LNCAP (cell line): ENCODE data around the gene CCDC13.

ENCODE experiments used
- CTCF ChIP-seq: fragments of 450-650 bp; IDR thresholded peaks from 2 replicates; pipeline ENCODE4 v1.5.1; 2017; ENCODE audit warnings: mild to moderate bottlenecking

The CCDC13 gene

GRCh38 chr3:42730294-42730693 is 42.8 kb downstream of the CCDC13 start:
- TF ChIP-seq CTCF: no peak

- no peak for TF ChIP-seq CTCF
Measured at GRCh38 chr3:42729404-42730145, 43.5 kb downstream of the CCDC13 start.

DNA sequence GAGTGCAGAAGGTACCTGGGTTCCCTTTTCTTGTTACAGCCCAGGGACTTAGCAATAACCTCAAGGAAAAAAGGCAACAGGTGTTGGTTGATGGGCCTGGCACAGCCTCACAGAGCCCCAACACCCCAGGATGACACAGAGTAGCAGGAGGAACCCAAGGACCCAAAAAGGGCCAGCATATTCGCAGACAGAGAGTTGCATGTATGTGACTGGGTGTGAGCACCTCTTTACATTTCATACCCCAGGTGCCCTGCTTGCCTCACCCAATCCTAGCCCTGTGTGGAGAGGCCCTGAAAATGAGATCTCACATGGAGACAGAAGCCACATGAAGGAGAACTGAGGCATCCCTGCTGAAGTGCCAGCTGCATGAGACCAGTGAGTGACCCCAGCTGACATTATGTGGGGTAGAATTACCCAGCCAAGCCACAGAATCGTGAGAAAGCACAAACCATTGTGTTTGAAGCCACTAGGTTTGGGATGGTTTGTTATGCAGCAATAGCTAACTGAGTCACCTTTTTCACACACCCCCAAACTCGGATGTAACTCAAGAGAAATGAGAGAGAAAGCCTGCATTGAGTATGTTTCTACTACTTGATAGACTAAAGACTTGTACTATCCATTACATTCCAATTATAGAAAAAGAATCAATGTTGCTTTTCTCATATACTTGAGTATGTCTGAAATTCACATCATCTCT is 44.2 kb downstream of the CCDC13 start:
- no peak for TF ChIP-seq CTCF

DNA sequence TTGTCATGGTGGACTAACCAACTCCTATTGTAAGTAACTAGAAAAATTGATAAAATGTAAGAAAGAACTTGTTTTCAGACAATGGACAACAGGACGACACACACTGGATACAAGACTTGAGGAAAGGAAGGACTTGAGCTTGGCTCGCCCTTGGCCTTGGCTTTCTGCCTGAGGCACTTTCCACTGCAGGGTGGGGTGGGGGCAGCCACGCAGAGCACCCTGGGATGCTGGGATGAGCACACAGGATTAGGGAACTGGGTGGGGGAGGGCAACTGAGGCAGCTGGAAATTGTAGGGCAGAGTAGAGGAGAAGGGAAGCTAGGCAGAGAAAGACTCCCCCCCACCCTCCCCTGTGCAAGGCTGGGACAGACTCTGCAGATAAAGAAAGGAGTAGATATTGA is 45.0 kb downstream of the CCDC13 start:
- TF ChIP-seq CTCF: no peak

GRCh38 chr3:42725454-42725853 is 47.6 kb downstream of the CCDC13 start:
- no peak for TF ChIP-seq CTCF

- TF ChIP-seq CTCF: no peak
Measured at GRCh38 chr3:42723219-42723618, 49.8 kb downstream of the CCDC13 start.
